Retina (tissue), 1 donor: Measurements from ENCODE around the gene RMND5B.
"Not testable (repeated sequence)": the region's sequence is repeated elsewhere in the genome, so short reads cannot be mapped to it uniquely, and the experiment has no call there.

Experiments used
- DNase-seq: peaks from one replicate; pipeline ENCODE4 v3.0.0-alpha.2; 2016

Gene RMND5B

GRCh38 chr5:178130576-178131445, at the start of gene RMND5B:
Gene RMND5B (plus strand): TSS chr5:178131014. CDS start chr5:178138120, 7,106 bp downstream.
- DNase-seq, result peak; percentile 92

- DNase-seq, result no peak
Observed at GRCh38 chr5:178081571-178082243, 49.1 kb upstream of the RMND5B start.

- no peak for DNase-seq
Observed at GRCh38 chr5:178083922-178084321, 46.9 kb upstream of the RMND5B start.

GRCh38 chr5:178085316-178085715, 45.5 kb upstream of the RMND5B start:
- no peak for DNase-seq

GRCh38 chr5:178086266-178086665, 44.5 kb upstream of the RMND5B start:
- DNase-seq, result no peak

- DNase-seq, result not testable (repeated sequence)
Observed at GRCh38 chr5:178087199-178087598, 43.6 kb upstream of the RMND5B start.

GRCh38 chr5:178090856-178091255, 40.0 kb upstream of the RMND5B start:
- DNase-seq, result no peak

GRCh38 chr5:178093134-178093533, 37.7 kb upstream of the RMND5B start:
- no peak for DNase-seq

GRCh38 chr5:178094345-178094744, 36.5 kb upstream of the RMND5B start:
- no peak for DNase-seq

- no peak for DNase-seq
Observed at GRCh38 chr5:178098685-178099084, 32.1 kb upstream of the RMND5B start.

- no peak for DNase-seq
Observed at GRCh38 chr5:178103612-178104011, 27.2 kb upstream of the RMND5B start.

- DNase-seq, result no peak
Observed at GRCh38 chr5:178104492-178104891, 26.3 kb upstream of the RMND5B start.

GRCh38 chr5:178106086-178106485, 24.7 kb upstream of the RMND5B start:
- no peak for DNase-seq

- no peak for DNase-seq
Observed at GRCh38 chr5:178106556-178107239, 24.1 kb upstream of the RMND5B start.

GRCh38 chr5:178107756-178108310, 23.0 kb upstream of the RMND5B start:
- peak; percentile 47 for DNase-seq

GRCh38 chr5:178108446-178108845, 22.4 kb upstream of the RMND5B start:
- no peak for DNase-seq

- no peak for DNase-seq
Observed at GRCh38 chr5:178108966-178109365, 21.8 kb upstream of the RMND5B start.

- no peak for DNase-seq
Observed at GRCh38 chr5:178110511-178110910, 20.3 kb upstream of the RMND5B start.

- no peak for DNase-seq
Observed at GRCh38 chr5:178111925-178112324, 18.9 kb upstream of the RMND5B start.

- no peak for DNase-seq
Observed at GRCh38 chr5:178112545-178112944, 18.3 kb upstream of the RMND5B start.

GRCh38 chr5:178113141-178113787, 17.6 kb upstream of the RMND5B start, which contains the start of gene N4BP3:
Gene N4BP3 (plus strand): TSS chr5:178113532. CDS start chr5:178119584, 6,052 bp downstream.
- peak; percentile 79 for DNase-seq

GRCh38 chr5:178113841-178114324, 16.9 kb upstream of the RMND5B start:
- DNase-seq, result peak; percentile 45
